Testis (tissue), 3 donors: ENCODE results near the gene ATF1. TPM values are rescaled to one million over a fixed set of nuclear protein-coding genes. Genes with fewer than 3 reads are reported as not detected.

Experiments
- DNase-seq: peaks from one replicate; pipeline ENCODE4 v3.0.0-alpha.2; 2019
- H3K27ac ChIP-seq, 2 donors: fragments of 200-600 bp; sonication (generic); one replicate each; pipeline ENCODE4 v1.5.1; 2019
- H3K27me3 ChIP-seq: fragments of 200-600 bp; sonication (generic); one replicate; pipeline ENCODE4 v1.5.1; 2019
- H3K36me3 ChIP-seq: fragments of 200-600 bp; sonication (generic); one replicate; pipeline ENCODE4 v1.5.1; 2017; ENCODE audit warnings: low read depth; ENCODE audit errors: missing control alignments
- H3K4me1 ChIP-seq: fragments of 200-600 bp; sonication (generic); one replicate; pipeline ENCODE4 v1.5.1; 2019
- H3K4me3 ChIP-seq, 2 donors: fragments of 200-600 bp; sonication (generic); one replicate each; pipeline ENCODE4 v1.5.1; 2017 to 2019
- H3K9me3 ChIP-seq: fragments of 200-600 bp; sonication (generic); one replicate; pipeline ENCODE4 v1.5.1; 2017
- POLR2A ChIP-seq: fragments of 450-650 bp; IDR thresholded peaks from one replicate; pipeline ENCODE4 v1.6.1; 2017; ENCODE audit warnings: antibody characterized with exemption, mild to moderate bottlenecking, moderate library complexity
- WGBS, 2 donors: methylation state at CpG; one replicate each; pipeline ENCODE4 v1.1.5; 2018; 5-methylcytosine and 5-hydroxymethylcytosine counted together
- intact Hi-C: fragments of 100-400 bp; cut with DNase I; formaldehyde crosslinking; loops from one replicate; pipeline ENCODE4 v1.15.1; 2023; ENCODE audit warnings: low total_unique reads
- polyA plus RNA-seq: library from polyadenylated mRNA; stranded (reverse); fragments of 350-450 nt; fragmentation: Illumina TruSeq; extraction: RNeasy Lipid Tissue Mini Kit (QIAGEN cat#74804); gene quantifications from one replicate; pipeline ENCODE4 v1.2.3, GENCODE V29; 2014; ENCODE audit warnings: low read depth, low replicate concordance; ENCODE audit not compliant: insufficient read depth
- total RNA-seq, 2 donors: library from RNA; depleted of rRNA; stranded (reverse); fragments of >200 nt; gene quantifications; one replicate each; pipeline ENCODE4 v1.2.3, GENCODE V29; 2016
- TF ChIP-seq, protein P1 (sequence below), 3 experiments: fragments of 450-650 bp in 2 of 3; fragments of 200-600 bp in 1 of 3; sonication (generic) in 1 of 3; IDR thresholded peaks; one replicate each; pipeline ENCODE4 v1.5.1; 2016 to 2019; ENCODE audit warnings: antibody characterized with exemption in 3 of 3, mild to moderate bottlenecking in 2 of 3, moderate library complexity in 1 of 3

ATF1 gene
- total and polyA plus RNA-seq, 3 donors from 2014 or later, result 17.1 to 18.2 (median 17.7) TPM

DNA sequence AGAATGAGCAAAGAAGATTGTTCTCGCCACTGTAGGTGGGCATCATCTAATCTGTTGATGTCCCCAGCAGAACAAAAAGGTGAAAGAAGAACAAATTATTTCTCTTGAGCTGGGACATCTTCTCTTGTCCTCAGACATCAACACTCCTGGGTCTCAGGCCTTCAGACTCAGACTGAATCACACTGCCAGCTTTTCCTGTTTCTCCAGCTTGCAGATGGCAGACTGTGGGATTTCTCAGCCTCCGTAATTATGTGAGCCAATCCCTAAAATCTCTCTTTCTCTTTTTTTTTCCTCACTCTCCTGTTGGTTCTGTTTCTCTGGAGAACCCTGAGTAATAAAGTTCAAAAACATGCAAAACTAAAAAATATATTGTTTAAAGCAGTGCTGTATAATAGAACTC, 75.1 kb downstream of the ATF1 start:
- Histone ChIP-seq H3K27me3 (no peaks in the 10 kb centered on the region), H3K27ac (no peak overlapping the region), H3K4me3 (no peak overlapping the region), H3K36me3 (no peaks in the 10 kb centered on the region), H3K9me3 (no peaks in the 10 kb centered on the region), H3K4me1 (no peaks in the 10 kb centered on the region)
- no peak for DNase-seq
- TF ChIP-seq POLR2A, result no peak
- TF ChIP-seq, protein P1, sequence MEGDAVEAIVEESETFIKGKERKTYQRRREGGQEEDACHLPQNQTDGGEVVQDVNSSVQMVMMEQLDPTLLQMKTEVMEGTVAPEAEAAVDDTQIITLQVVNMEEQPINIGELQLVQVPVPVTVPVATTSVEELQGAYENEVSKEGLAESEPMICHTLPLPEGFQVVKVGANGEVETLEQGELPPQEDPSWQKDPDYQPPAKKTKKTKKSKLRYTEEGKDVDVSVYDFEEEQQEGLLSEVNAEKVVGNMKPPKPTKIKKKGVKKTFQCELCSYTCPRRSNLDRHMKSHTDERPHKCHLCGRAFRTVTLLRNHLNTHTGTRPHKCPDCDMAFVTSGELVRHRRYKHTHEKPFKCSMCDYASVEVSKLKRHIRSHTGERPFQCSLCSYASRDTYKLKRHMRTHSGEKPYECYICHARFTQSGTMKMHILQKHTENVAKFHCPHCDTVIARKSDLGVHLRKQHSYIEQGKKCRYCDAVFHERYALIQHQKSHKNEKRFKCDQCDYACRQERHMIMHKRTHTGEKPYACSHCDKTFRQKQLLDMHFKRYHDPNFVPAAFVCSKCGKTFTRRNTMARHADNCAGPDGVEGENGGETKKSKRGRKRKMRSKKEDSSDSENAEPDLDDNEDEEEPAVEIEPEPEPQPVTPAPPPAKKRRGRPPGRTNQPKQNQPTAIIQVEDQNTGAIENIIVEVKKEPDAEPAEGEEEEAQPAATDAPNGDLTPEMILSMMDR (IDR thresholded peaks at IDR 0.05), result no peak
- intact Hi-C loops, result loop anchor here (10.0 kb wide), 1 partner anchor 486 kb away; the partner anchor contains the start of gene BIN2
- 82% methylated on average over 2 of the region's 2 CpGs for WGBS, 2 donors

DNA sequence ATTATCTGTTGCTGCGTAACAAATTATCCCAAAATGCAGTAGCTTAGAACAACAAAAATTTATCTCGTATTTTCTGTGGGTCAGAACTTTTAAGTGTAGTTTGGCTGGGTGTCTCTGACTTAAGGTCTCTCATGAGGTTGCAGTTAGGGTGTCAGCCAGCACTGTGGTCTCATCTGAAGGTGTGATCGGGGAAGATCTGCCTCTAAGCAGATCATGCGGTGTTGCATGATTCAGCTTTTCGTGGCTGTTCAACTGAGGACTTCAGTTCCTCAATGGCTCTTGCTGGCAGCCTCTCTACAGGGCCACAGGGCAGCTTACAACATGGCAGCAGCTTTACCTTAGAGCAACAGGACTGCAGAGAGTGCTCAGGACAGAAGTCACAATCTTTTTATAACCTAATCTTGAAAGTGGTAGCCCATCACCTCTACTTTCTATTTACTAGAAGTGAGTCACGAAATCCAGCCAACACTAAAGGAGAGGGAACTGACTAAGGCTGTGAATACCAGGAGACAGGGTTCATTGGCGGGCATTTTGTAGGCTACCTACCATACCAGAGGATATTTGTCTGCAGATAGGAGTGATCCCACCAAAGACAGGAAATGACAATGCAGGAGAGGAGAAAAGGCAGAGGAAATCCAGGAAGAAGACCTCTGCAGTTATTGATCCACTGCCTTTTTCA, 77.0 kb downstream of the ATF1 start:
- no peak for DNase-seq
- Histone ChIP-seq H3K36me3 (no peaks in the 10 kb centered on the region), H3K27ac (no peak overlapping the region), H3K4me3 (no peak overlapping the region), H3K4me1 (no peaks in the 10 kb centered on the region), H3K9me3 (no peaks in the 10 kb centered on the region), H3K27me3 (no peaks in the 10 kb centered on the region)
- TF ChIP-seq, protein P1 (IDR thresholded peaks at IDR 0.05), result no peak
- TF ChIP-seq POLR2A, result no peak
- intact Hi-C loops, result no loop called here
- 97 to 99% methylated on average over 7 of the region's 7 CpGs for WGBS, 2 donors

DNA sequence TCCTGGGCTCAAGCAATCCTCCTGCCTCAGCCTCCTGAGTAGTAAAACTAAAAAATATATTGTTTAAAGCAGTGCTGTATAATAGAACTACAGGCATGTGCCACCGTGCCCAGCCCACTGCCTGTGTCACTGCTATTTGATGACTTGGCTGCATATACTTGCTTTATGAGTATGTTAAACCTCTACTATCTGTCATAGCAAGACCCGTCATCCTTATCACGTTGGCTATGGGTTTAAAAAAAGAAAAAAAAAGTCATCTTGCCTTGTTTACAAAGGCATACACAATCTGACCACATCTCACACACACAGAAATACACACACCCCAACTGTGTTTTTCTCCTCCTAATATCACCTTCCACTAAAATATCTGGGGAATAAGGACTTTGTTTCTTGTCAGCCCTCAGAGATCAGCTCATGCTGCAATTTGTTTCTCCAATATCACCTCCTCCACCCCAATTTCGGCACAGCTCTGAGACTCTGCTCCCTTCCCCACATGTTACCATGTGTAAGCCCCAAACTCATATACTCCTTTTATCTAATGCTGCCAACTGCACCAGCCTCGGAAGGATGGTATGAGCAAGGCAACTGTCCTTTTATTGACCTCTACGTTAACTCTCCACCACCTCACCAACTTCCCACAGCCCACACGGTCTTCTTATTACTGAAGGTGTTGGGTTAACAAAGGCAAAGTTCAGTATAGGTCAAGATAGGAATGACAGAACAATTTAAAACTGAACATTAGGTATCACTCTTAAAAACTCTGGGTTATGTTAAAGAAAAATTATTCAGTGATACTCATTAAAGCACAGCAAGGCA, 78.0 kb downstream of the ATF1 start:
- no peak for DNase-seq
- no peaks in the 10 kb centered on the region for H3K36me3 ChIP-seq
- H3K27ac ChIP-seq, result no peak overlapping the region
- 45 to 49% methylated on average over 7 of the region's 7 CpGs for WGBS, 2 donors
- no peaks in the 10 kb centered on the region for H3K27me3 ChIP-seq
- intact Hi-C loops, result no loop called here
- H3K4me3 ChIP-seq, result peak overlapping the region in 1 of 2 donors; percentile 45
- TF ChIP-seq POLR2A, result no peak
- TF ChIP-seq, protein P1 (IDR thresholded peaks at IDR 0.05), result no peak
- no peaks in the 10 kb centered on the region for H3K9me3 ChIP-seq
- no peaks in the 10 kb centered on the region for H3K4me1 ChIP-seq

DNA sequence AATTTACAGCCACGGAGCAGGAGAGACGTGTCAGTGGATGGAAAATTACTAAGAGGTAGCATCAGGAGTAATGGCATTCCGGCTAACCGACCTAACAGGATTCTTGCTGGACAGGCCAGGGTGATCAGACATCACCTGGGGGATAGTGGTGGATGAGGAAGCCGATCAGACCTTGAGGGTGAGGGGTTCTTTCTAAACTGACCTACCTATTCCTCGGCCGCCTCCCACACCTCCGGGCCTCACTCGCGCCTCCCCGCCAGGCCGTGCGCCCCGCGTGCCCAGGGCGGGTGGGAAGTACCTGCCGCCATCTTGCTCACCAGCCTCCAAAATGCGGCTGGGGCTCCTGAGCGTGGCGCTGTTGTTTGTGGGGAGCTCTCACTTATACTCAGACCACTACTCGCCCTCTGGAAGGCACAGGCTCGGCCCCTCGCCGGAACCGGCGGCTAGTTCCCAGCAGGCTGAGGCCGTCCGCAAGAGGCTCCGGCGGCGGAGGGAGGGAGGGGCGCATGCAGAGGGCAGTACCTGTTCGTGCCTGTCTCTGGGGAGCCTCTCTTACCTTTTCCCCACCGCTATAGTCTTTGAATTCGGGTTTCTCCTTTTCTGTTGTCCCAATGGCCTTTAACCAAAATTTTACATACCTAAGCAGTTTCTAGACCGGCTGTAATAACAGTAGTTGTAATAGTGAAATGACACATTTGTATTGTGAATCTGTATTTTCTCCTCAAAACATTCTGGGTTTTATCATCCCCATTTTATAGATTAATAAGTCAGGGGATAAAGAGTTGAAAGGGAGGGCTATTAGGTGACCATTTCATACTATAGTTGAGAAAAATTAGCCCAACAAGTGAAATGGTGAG, 79.0 kb downstream of the ATF1 start, which contains the start of gene TMPRSS12:
Gene TMPRSS12, plus strand, starts transcription at position 290 of the 857 bp plus-strand sequence. Its CDS starts 39 bp downstream, at position 329.
- 24 to 25% methylated on average over 36 of the region's 36 CpGs for WGBS, 2 donors
- DNase-seq, result peak; percentile 59
- H3K9me3 ChIP-seq, result no peaks in the 10 kb centered on the region
- TF ChIP-seq POLR2A, result no peak
- TF ChIP-seq, protein P1 (IDR thresholded peaks at IDR 0.05), result no peak
- H3K36me3 ChIP-seq, result no peaks in the 10 kb centered on the region
- H3K4me3 ChIP-seq, result peak within 1 kb of the TSS; percentile 25 to 45
- H3K27ac ChIP-seq, result peak within 1 kb of the TSS in 1 of 2 donors; percentile 21
- no peaks in the 10 kb centered on the region for H3K4me1 ChIP-seq
- H3K27me3 ChIP-seq, result no peaks in the 10 kb centered on the region
- intact Hi-C loops, result no loop called here
